Measurements from ENCODE around the gene GATA6. TPM values are rescaled to one million over a fixed set of nuclear protein-coding genes. Genes with fewer than 3 reads are reported as not detected.

GATA6 gene
- 10 to 100 TPM; 43.9 to 59.6 TPM for total RNA-seq
- long read RNA-seq, transcript GATA6-202 (6 exons, 2,057 nt): major isoform, 55 of 80 reads
- long read RNA-seq, partial matches to known transcripts: 20 of 80 reads
- long read RNA-seq, other reads (novel, unspliced or antisense): 5 of 80 reads

DNA sequence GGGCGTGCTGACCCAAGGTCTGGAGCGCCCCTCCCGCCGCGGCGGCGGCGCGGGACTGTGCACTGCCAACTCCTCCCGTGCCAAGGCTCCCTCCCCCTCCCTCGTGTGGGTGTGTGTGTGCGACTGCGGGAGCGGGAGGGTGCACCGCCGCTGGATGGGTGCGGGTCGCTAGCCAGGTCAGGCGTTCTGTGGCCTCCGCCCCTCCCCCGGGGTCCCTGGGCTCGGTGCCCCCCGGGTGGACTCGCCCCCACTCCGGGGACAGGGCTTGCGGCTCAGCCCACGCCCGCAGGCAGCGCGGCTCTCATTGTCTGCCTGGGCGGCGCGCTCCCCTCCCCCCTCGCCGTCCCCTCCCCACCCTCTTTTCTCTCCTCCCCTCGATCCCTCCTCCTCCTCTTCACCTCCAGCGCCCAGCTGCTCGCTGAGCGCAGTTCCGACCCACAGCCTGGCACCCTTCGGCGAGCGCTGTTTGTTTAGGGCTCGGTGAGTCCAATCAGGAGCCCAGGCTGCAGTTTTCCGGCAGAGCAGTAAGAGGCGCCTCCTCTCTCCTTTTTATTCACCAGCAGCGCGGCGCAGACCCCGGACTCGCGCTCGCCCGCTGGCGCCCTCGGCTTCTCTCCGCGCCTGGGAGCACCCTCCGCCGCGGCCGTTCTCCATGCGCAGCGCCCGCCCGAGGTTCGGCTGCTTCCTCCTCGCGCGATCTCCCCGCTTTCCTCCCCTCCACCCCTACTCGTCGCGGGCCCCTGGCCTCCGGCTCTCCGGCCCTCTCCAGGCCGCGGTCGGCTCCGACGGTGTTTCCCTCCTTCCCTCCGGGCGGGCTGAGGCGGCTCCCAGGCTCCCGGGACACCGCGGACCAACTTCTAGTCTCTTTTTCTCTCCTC, at the start of gene GATA6:
Gene GATA6, plus strand, starts transcription at position 579 of the 878 bp plus-strand sequence. CDS start 1,556 bp downstream, outside the sequence.
- ATAC-seq (peak; percentile 73 to 80), DNase-seq (peak; percentile 95)
- intact Hi-C loops (cut with DNase I): loop anchor here in 1 of 2 donors (2.0 kb wide), 2 partner anchors 172 to 394 kb away; no protein-coding TSS in a partner anchor

DNA sequence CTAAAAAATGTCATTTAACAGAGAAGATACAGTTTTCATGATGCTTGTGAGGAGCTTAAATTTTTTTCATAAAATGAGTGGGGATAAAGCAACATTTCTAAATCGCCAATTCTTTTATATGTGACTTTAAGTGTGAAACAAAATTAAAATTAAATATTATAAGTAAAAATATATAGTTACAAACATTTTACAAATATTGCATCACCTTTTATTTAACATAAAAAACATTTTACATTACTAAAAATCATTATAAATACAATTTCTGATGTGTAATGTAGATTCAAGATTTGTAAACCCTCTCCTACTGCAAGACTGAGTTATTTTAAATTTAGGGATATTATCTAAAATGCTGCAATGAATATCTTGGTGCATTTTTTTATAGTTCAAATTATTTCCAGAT, 44.4 kb upstream of the GATA6 start:
- ATAC-seq (no peak), DNase-seq (no peak)
- intact Hi-C loops (cut with DNase I): no loop called here

- DNase-seq: no peak
- no peak for ATAC-seq
- intact Hi-C loops (cut with DNase I): no loop called here
Observed at GRCh38 chr18:22128954-22129353, 40.4 kb upstream of the GATA6 start.

DNA sequence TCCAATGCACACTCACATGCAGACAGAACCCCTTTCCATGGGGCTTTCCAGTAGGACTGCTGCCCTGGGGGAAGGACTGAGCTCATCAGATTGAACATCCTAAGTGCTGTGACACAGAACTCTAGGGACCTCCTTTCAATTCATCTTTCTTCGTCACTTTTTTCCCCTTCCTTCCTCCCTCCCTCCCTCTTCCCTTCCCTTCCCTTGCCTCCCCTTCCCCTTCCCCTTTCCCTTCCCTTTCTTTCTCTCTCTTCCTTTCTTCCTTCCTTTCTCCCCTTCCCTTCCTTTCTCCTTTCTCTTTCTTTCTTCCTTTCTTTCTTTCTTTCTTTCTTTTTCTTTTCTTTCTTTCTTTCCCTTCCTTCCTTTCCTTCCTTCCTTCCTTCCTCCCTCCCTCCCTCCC, 39.6 kb upstream of the GATA6 start:
- ATAC-seq (no peak), DNase-seq (no peak)
- intact Hi-C loops (cut with DNase I): no loop called here

- intact Hi-C loops (cut with DNase I): no loop called here
- DNase-seq (no peak), ATAC-seq (no peak)
Observed at GRCh38 chr18:22132258-22132657, 37.1 kb upstream of the GATA6 start.

GRCh38 chr18:22132763-22133162, 36.6 kb upstream of the GATA6 start:
- intact Hi-C loops (cut with DNase I): no loop called here
- ATAC-seq (no peak), DNase-seq (no peak)

DNA sequence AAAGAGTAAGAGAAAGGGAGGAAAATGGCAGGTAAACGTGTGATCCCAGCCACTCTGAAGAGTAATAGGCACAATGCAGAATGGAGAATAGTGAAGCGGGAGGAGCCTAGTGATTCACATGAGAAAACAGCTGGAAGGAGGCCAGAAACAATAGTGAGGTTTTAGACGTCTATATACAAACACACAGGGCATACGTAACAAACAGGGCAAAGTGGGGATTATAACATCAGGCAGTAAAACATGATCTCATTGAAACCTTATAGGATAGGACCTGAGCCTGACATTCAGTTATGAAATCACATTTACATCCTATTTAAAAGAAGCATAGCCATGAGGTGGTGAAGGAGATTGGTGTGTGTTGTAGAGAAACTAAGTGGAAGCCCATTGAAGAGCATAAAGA, 33.0 kb upstream of the GATA6 start:
- intact Hi-C loops (cut with DNase I): no loop called here
- ATAC-seq (no peak), DNase-seq (no peak)

DNA sequence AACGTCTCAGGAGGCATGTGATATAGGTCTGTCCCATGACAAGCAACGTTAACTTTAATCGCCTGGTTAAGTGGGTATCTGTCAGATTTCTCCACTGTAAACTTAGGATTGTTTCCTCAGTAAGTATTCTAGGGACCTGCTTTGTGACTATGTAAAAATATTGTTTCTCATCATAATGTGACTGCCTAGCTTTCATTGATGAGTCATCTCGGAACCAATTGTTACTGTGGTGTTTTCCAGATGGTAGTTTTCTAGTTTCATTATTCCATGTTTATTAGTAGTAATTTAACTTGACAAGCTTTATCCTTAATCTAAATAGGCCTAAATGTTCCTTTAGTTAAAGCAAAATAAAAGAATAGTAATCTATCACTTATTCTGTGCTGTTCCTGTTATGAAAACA, 28.2 kb upstream of the GATA6 start:
- ATAC-seq: no peak
- intact Hi-C loops (cut with DNase I): no loop called here
- DNase-seq: no peak

DNA sequence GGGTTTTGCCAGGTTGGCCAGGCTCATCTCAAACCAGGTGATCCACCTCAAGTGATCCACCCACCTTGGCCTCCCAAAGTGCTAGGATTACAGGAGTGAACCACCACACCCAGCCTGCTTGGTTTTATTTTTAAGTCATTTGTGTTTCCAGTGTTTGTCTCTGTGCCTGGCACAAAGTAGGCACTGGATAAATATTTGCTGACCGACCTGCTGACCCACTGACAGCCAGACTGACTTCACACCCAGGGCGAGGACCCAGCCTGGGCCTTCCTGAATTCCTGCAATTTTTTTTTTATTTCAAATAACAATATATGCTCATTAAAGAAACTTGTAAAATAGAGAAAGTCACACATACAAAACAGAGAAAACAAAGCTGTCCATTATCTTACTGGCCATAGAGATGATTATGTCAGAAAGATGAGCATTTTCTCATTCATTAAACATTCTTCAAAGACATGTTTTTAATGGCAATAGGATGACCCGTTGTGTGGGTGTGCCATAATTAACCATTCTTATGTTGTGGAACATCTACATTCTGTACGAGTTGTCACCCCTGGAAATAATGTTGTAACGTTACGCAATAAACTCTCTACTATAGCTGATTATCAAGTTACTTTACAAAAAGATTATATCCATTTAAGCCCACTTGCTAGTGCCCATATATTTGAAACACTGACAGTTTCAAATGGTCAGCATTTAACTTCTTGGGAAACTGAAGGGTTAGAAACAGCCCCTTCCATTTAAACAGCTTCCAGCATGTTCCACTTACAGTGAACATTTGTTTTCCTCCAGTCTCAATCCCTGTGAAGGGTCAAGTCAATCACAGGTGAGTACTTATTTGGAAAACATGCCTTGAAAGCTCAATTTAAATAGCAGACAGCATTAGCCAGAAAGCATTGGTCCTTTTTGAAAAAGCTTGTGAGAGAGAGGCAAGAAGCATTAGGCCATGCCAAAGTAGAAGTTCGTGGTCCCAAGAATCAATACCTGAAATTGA, 25.7 kb upstream of the GATA6 start:
- DNase-seq: no peak
- intact Hi-C loops (cut with DNase I): no loop called here
- ATAC-seq: no peak

DNA sequence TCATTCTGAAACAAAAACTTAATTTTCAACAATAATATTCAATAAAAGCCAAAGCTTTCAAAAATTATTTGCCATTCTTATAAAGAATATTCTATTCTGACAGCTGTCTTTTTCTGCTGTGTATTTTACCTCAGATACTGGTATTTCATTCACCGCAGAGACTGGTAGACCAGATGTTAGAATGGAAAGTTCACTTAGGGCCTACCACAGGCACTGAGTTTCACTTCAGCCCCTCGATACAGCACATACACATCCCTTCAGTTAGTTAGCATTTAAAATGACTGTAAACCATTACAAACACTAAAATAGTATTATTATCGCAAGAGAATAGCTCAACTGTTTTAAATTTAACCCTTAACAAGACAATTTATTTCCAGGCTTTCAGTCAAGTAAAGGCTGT, 24.2 kb upstream of the GATA6 start:
- DNase-seq (no peak), ATAC-seq (no peak)
- intact Hi-C loops (cut with DNase I): no loop called here

- no peak for DNase-seq
- no peak for ATAC-seq
- intact Hi-C loops (cut with DNase I): no loop called here
Observed at GRCh38 chr18:22149710-22150109, 19.7 kb upstream of the GATA6 start.

DNA sequence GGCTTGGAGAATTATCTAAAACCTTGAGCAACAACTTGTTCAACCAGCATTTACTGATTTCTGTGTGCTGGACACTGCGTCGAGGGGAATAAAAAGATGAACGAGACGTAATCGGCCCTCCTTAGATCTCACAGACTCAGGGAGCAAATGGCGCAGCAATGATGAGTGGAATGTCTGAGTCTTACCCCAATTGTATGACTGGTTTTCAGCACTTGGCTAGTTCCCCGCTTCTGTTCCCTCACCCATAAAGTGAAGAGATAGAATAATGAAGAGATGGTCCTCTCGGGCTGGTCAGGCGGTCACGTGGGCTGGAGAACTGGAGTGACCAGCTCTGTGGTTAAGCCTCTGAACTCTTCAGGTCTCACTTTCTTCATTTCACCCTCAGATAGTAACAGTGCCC, 17.3 kb upstream of the GATA6 start:
- DNase-seq: no peak
- no peak for ATAC-seq
- intact Hi-C loops (cut with DNase I): no loop called here

GRCh38 chr18:22153428-22153827, 16.0 kb upstream of the GATA6 start:
- intact Hi-C loops (cut with DNase I): no loop called here
- DNase-seq (no peak), ATAC-seq (no peak)

DNA sequence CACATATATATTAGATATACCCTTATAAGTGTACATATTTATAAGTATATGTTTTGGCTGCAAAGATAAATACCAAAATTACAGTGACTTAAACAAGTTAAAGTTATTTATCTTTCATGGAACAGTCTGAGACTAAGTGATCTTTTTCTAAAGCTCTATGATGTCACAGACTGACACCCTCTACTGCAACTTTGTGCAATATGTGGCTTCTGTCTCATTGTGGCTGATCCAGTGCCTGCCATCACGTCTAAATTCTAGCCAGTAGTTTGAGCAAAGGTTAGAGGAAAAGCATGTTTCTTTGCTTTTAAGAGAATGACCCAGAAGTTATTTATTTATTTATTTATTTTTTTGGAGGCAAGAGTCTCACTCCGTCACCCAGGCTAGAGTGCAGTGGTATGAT, 13.8 kb upstream of the GATA6 start:
- intact Hi-C loops (cut with DNase I): no loop called here
- ATAC-seq (no peak), DNase-seq (no peak)

GRCh38 chr18:22159014-22159413, 10.4 kb upstream of the GATA6 start:
- intact Hi-C loops (cut with DNase I): no loop called here
- DNase-seq (no peak), ATAC-seq (no peak)

DNA sequence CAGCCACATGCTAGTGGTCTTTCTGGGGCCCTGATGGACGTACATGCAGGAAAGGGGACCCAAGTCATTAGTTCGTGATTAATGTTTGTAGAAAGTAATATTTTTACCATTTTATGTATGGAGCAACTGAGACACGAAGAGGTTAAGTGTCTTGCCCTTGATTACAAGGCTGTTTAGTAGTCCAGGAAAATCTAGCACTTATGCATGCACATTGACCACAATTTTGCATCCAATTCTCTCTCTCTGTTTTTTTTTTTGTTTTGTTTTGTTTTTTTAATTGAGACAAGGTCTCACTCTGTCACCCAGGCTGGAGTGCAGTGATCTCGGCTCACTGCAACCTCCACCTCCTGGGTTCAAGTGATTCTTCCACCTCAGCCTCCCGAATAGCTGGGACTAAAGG, 8.3 kb upstream of the GATA6 start:
- intact Hi-C loops (cut with DNase I): loop anchor here (5.0 kb wide), 2 partner anchors 74 to 164 kb away; no protein-coding TSS in a partner anchor
- no peak for ATAC-seq
- DNase-seq: no peak

DNA sequence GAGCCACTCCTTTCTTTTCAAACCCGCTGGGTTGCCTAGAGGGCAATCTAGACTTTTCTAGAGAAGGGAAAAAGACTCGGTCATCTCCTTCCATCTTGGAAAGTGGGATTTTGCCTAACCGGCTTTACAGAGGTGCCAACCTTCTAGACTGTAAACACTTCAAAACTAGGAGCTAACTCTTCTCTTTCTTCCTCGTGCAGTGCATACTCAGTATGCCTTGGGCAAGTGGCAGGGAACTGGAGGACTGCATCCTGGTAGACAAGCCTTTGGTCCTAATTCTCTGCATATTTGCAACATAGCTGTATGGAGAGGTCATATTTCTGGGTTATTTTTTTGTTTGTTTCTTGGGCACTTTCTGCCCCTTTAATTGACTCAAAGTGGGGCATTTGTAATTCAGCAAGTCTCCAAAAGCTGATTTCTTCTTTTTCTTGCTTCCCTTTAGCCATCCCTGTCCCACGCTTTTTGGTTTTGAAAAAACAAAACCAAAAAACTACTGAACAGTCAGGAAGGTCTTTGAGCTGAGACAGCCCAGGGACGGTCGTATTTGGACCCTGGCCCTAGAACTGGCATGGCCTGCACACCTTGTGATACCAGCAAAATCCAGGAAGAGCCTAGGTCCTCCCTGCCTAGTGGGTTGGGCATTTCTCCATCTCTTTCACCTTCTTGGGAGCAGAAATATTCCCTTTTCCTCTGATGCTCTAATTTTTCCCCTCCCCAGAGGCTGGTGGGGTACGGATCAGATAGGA, 5.8 kb upstream of the GATA6 start:
- DNase-seq (no peak), ATAC-seq (no peak)
- intact Hi-C loops (cut with DNase I): loop anchor here (5.0 kb wide), 2 partner anchors 76 to 166 kb away; no protein-coding TSS in a partner anchor

GRCh38 chr18:22164337-22165048, 4.9 kb upstream of the GATA6 start:
- peak in 1 of 2 donors; percentile 17 for ATAC-seq
- DNase-seq: no peak
- intact Hi-C loops (cut with DNase I): loop anchor here (5.0 kb wide), 2 partner anchors 77 to 167 kb away; no protein-coding TSS in a partner anchor

Data from left cardiac atrium (tissue), 4 donors.